NCI-H2171 (cell line): Measurements from ENCODE around the gene RPS6KA2.
"Not testable (repeated sequence)": the region's sequence is repeated elsewhere in the genome, so short reads cannot be mapped to it uniquely, and the experiment has no call there.

ENCODE experiments used
- DNase-seq: peaks from one replicate; lab custom pipeline; 2025; lab: John Stamatoyannopoulos, UW

Gene RPS6KA2

GRCh38 chr6:166591961-166592520 is 35.0 kb downstream of the RPS6KA2 start:
- no peak for DNase-seq

GRCh38 chr6:166591026-166591425 is 36.0 kb downstream of the RPS6KA2 start:
- DNase-seq = no peak

- no peak for DNase-seq
Observed at GRCh38 chr6:166589786-166590574, 37.1 kb downstream of the RPS6KA2 start.

- DNase-seq = no peak
Observed at GRCh38 chr6:166589337-166589731, 37.7 kb downstream of the RPS6KA2 start.

GRCh38 chr6:166588691-166589336 is 38.2 kb downstream of the RPS6KA2 start:
- DNase-seq = no peak

GRCh38 chr6:166587631-166588413 is 39.2 kb downstream of the RPS6KA2 start:
- no peak for DNase-seq

GRCh38 chr6:166586424-166587156 is 40.5 kb downstream of the RPS6KA2 start, which contains the start of gene RAMACL:
RAMACL (minus strand) TSS chr6:166586678; CDS start chr6:166586477, 201 bp downstream.
- no peak for DNase-seq

GRCh38 chr6:166584853-166585429 is 42.1 kb downstream of the RPS6KA2 start:
- DNase-seq = no peak

GRCh38 chr6:166584155-166584554 is 42.9 kb downstream of the RPS6KA2 start:
- no peak for DNase-seq

GRCh38 chr6:166583230-166583965 is 43.7 kb downstream of the RPS6KA2 start:
- DNase-seq = no peak

- DNase-seq = no peak
Observed at GRCh38 chr6:166582258-166582657, 44.8 kb downstream of the RPS6KA2 start.

- DNase-seq = not testable (repeated sequence)
Observed at GRCh38 chr6:166581801-166582200, 45.2 kb downstream of the RPS6KA2 start.

GRCh38 chr6:166581091-166581511 is 46.0 kb downstream of the RPS6KA2 start:
- DNase-seq = no peak

- DNase-seq = no peak
Observed at GRCh38 chr6:166580076-166581050, 46.7 kb downstream of the RPS6KA2 start.

GRCh38 chr6:166579237-166579850 is 47.7 kb downstream of the RPS6KA2 start:
- no peak for DNase-seq

- no peak for DNase-seq
Observed at GRCh38 chr6:166578536-166579236, 48.4 kb downstream of the RPS6KA2 start.

GRCh38 chr6:166575205-166575604 is 51.8 kb downstream of the RPS6KA2 start:
- no peak for DNase-seq
